VCaP (cell line): ENCODE data around the gene CSNK1A1.

Source experiments
- H3K27ac ChIP-seq: fragments of 450-650 bp; 2 replicates; pipeline ENCODE4 v1.5.1; 2017
- CTCF ChIP-seq: fragments of 450-650 bp; conservative IDR thresholded peaks from 2 replicates; pipeline ENCODE4 v1.5.1; 2017; ENCODE audit warnings: mild to moderate bottlenecking, moderate library complexity

The CSNK1A1 gene

GRCh38 chr5:149572170-149572569 is 20.9 kb upstream of the CSNK1A1 start:
- no peak for TF ChIP-seq CTCF
- H3K27ac ChIP-seq, result no peak overlapping the region

GRCh38 chr5:149567226-149567625 is 16.0 kb upstream of the CSNK1A1 start:
- no peak for TF ChIP-seq CTCF
- no peak overlapping the region for H3K27ac ChIP-seq

- TF ChIP-seq CTCF, result peak; percentile 66
- peak overlapping the region; percentile 41; the same call in 1 of the 2 replicates for H3K27ac ChIP-seq
These were observed 13.4 kb upstream of the CSNK1A1 start for GRCh38 chr5:149564542-149565140.

GRCh38 chr5:149563466-149563865 is 12.2 kb upstream of the CSNK1A1 start:
- no peak for TF ChIP-seq CTCF
- no peak overlapping the region for H3K27ac ChIP-seq

- H3K27ac ChIP-seq, result peak overlapping the region; percentile 35
- TF ChIP-seq CTCF, result no peak
These were observed 10.6 kb upstream of the CSNK1A1 start for GRCh38 chr5:149561848-149562247.

GRCh38 chr5:149559706-149560105 is 8.5 kb upstream of the CSNK1A1 start:
- no peak for TF ChIP-seq CTCF
- H3K27ac ChIP-seq, result no peak overlapping the region

GRCh38 chr5:149552553-149553160 is 1.4 kb upstream of the CSNK1A1 start:
- TF ChIP-seq CTCF, result no peak
- H3K27ac ChIP-seq, result peak overlapping the region; percentile 98
